Activated CD4-positive, alpha-beta T cell treated with anti-CD3 and anti-CD28 coated beads, Interleukin-2, amount 10 ng/mL, durations not matched to agents 24 days and 14 days (primary cell): ENCODE measurements around the gene TMEM54. TPM values are rescaled to one million over a fixed set of nuclear protein-coding genes. Genes with fewer than 3 reads are reported as not detected.
"Not testable (repeated sequence)": the region's sequence is repeated elsewhere in the genome, so short reads cannot be mapped to it uniquely, and the experiment has no call there.

Experiments
- DNase-seq: peaks from one replicate; pipeline ENCODE4 v3.0.0; 2022
- H3K27ac Mint-ChIP-seq: one replicate; pipeline ENCODE4 v1.8.0; 2022; ENCODE audit warnings: mild to moderate bottlenecking, mixed read lengths
- H3K27me3 Mint-ChIP-seq: one replicate; pipeline ENCODE4 v1.8.0; 2022; ENCODE audit warnings: mixed read lengths
- H3K36me3 Mint-ChIP-seq: one replicate; pipeline ENCODE4 v1.8.0; 2022; ENCODE audit warnings: low read depth, mild to moderate bottlenecking, mixed read lengths
- H3K4me1 Mint-ChIP-seq: one replicate; pipeline ENCODE4 v1.8.0; 2021; ENCODE audit warnings: mixed read lengths
- H3K4me3 Mint-ChIP-seq: one replicate; pipeline ENCODE4 v1.8.0; 2022; ENCODE audit warnings: mild to moderate bottlenecking, moderate library complexity, mixed read lengths
- H3K9me3 Mint-ChIP-seq: one replicate; pipeline ENCODE4 v1.8.0; 2021; ENCODE audit warnings: mixed read lengths
- intact Hi-C: fragments of 100-400 bp; cut with micrococcal nuclease; formaldehyde crosslinking; loops from one replicate; pipeline ENCODE4 v1.15.1; 2023
- total RNA-seq: library from RNA; stranded (reverse); gene quantifications from 2 replicates; pipeline ENCODE4 v1.2.3, GENCODE V29; 2022

TMEM54 gene
- total RNA-seq, 1 donor from 2014 or later, result 0.89 TPM

GRCh38 chr1:32906654-32907053 lies 5.5 kb upstream of the TMEM54 start:
- Mint-ChIP-seq H3K9me3 (no peaks in the 10 kb centered on the region), H3K27ac (no peak overlapping the region), H3K36me3 (no peaks in the 10 kb centered on the region), H3K4me1 (peaks cover under 1% of the 10 kb centered on the region), H3K4me3 (no peak overlapping the region), H3K27me3 (peaks cover 36% of the 10 kb centered on the region)
- DNase-seq, result no peak
- intact Hi-C loops, result no loop called here

- H3K36me3 Mint-ChIP-seq, DNase-seq, intact Hi-C loops, H3K4me1 Mint-ChIP-seq, H3K4me3 Mint-ChIP-seq, H3K9me3 Mint-ChIP-seq, H3K27ac Mint-ChIP-seq: not testable (repeated sequence)
- peaks cover 41% of the 10 kb centered on the region for H3K27me3 Mint-ChIP-seq
Observed at GRCh38 chr1:32905588-32905987, 4.4 kb upstream of the TMEM54 start.

- no peak for DNase-seq
- H3K9me3 Mint-ChIP-seq, result no peaks in the 10 kb centered on the region
- peaks cover 43% of the 10 kb centered on the region for H3K27me3 Mint-ChIP-seq
- intact Hi-C loops, result no loop called here
- H3K4me1 Mint-ChIP-seq, result peaks cover 2% of the 10 kb centered on the region
- H3K36me3 Mint-ChIP-seq, result no peaks in the 10 kb centered on the region
- no peak overlapping the region for H3K27ac Mint-ChIP-seq
- H3K4me3 Mint-ChIP-seq, result no peak overlapping the region
Observed at GRCh38 chr1:32904797-32905196, 3.6 kb upstream of the TMEM54 start.

GRCh38 chr1:32903991-32904785 lies 3.0 kb upstream of the TMEM54 start:
- intact Hi-C loops, result no loop called here
- Mint-ChIP-seq H3K4me3 (no peak overlapping the region), H3K4me1 (peaks cover 2% of the 10 kb centered on the region), H3K27me3 (peaks cover 45% of the 10 kb centered on the region), H3K9me3 (no peaks in the 10 kb centered on the region), H3K36me3 (no peaks in the 10 kb centered on the region), H3K27ac (no peak overlapping the region)
- no peak for DNase-seq

- H3K4me3 Mint-ChIP-seq, result peak overlapping the region; percentile 66
Observed at GRCh38 chr1:32902535-32902920, 1.3 kb upstream of the TMEM54 start.

GRCh38 chr1:32901823-32902534 lies 790 bp upstream of the TMEM54 start:
- H3K27me3 Mint-ChIP-seq, result peaks cover 58% of the 10 kb centered on the region
- H3K9me3 Mint-ChIP-seq, result no peaks in the 10 kb centered on the region
- peaks cover 2% of the 10 kb centered on the region for H3K4me1 Mint-ChIP-seq
- intact Hi-C loops, result no loop called here
- peak overlapping the region; percentile 20 for H3K27ac Mint-ChIP-seq
- peak overlapping the region; percentile 74 for H3K4me3 Mint-ChIP-seq
- H3K36me3 Mint-ChIP-seq, result no peaks in the 10 kb centered on the region
- no peak for DNase-seq

More at GRCh38 chr1:32902535-32902920, 1.3 kb upstream of the TMEM54 start:
- H3K4me1 Mint-ChIP-seq, result peaks cover 2% of the 10 kb centered on the region
- H3K27me3 Mint-ChIP-seq, result peaks cover 53% of the 10 kb centered on the region
- intact Hi-C loops, result no loop called here
- no peak for DNase-seq
- no peaks in the 10 kb centered on the region for H3K36me3 Mint-ChIP-seq
- no peaks in the 10 kb centered on the region for H3K9me3 Mint-ChIP-seq
- no peak overlapping the region for H3K27ac Mint-ChIP-seq

- DNase-seq, result no peak
- Mint-ChIP-seq H3K4me3 (peak overlapping the region; percentile 66), H3K4me1 (peaks cover 2% of the 10 kb centered on the region), H3K27me3 (peaks cover 63% of the 10 kb centered on the region), H3K36me3 (no peaks in the 10 kb centered on the region), H3K27ac (no peak overlapping the region), H3K9me3 (no peaks in the 10 kb centered on the region)
- intact Hi-C loops, result no loop called here
Observed at GRCh38 chr1:32900371-32900955, 726 bp downstream of the TMEM54 start.

GRCh38 chr1:32899586-32900296 lies 1.4 kb downstream of the TMEM54 start:
- intact Hi-C loops, result no loop called here
- Mint-ChIP-seq H3K27me3 (peaks cover 62% of the 10 kb centered on the region), H3K4me3 (no peak overlapping the region), H3K36me3 (no peaks in the 10 kb centered on the region), H3K4me1 (peaks cover 2% of the 10 kb centered on the region), H3K9me3 (no peaks in the 10 kb centered on the region), H3K27ac (no peak overlapping the region)
- DNase-seq, result no peak

GRCh38 chr1:32898958-32899357 lies 2.2 kb downstream of the TMEM54 start:
- Mint-ChIP-seq H3K27ac (no peak overlapping the region), H3K4me3 (no peak overlapping the region), H3K4me1 (peaks cover 2% of the 10 kb centered on the region), H3K36me3 (no peaks in the 10 kb centered on the region), H3K9me3 (no peaks in the 10 kb centered on the region), H3K27me3 (peaks cover 58% of the 10 kb centered on the region)
- no peak for DNase-seq
- intact Hi-C loops, result no loop called here

GRCh38 chr1:32898056-32898455 lies 3.1 kb downstream of the TMEM54 start:
- H3K27me3 Mint-ChIP-seq, result peaks cover 57% of the 10 kb centered on the region
- H3K9me3 Mint-ChIP-seq, result no peaks in the 10 kb centered on the region
- no peak overlapping the region for H3K27ac Mint-ChIP-seq
- peaks cover 2% of the 10 kb centered on the region for H3K4me1 Mint-ChIP-seq
- no peak for DNase-seq
- H3K4me3 Mint-ChIP-seq, result no peak overlapping the region
- intact Hi-C loops, result no loop called here
- no peaks in the 10 kb centered on the region for H3K36me3 Mint-ChIP-seq

- H3K27me3 Mint-ChIP-seq, result peaks cover 57% of the 10 kb centered on the region
- H3K4me3 Mint-ChIP-seq, result no peak overlapping the region
Observed at GRCh38 chr1:32897082-32898049, 3.8 kb downstream of the TMEM54 start.

GRCh38 chr1:32896451-32896850 lies 4.7 kb downstream of the TMEM54 start:
- H3K4me3 Mint-ChIP-seq, result no peak overlapping the region
- no peak for DNase-seq
- intact Hi-C loops, result no loop called here
- peaks cover 58% of the 10 kb centered on the region for H3K27me3 Mint-ChIP-seq
- peaks cover 3% of the 10 kb centered on the region for H3K9me3 Mint-ChIP-seq
- H3K27ac Mint-ChIP-seq, result no peak overlapping the region
- no peaks in the 10 kb centered on the region for H3K36me3 Mint-ChIP-seq
- H3K4me1 Mint-ChIP-seq, result peaks cover 5% of the 10 kb centered on the region

More at GRCh38 chr1:32897082-32898049, 3.8 kb downstream of the TMEM54 start:
- Mint-ChIP-seq H3K9me3 (peaks cover 2% of the 10 kb centered on the region), H3K27ac (no peak overlapping the region), H3K4me1 (peaks cover 6% of the 10 kb centered on the region), H3K36me3 (no peaks in the 10 kb centered on the region)
- intact Hi-C loops, result no loop called here
- DNase-seq, result no peak
